DOHH2 (cell line): Measurements from ENCODE around the gene PCDHGA3.
"Not testable (repeated sequence)": the region's sequence is repeated elsewhere in the genome, so short reads cannot be mapped to it uniquely, and the experiment has no call there.

Source experiments
- H3F3A ChIP-seq: fragments of 200-600 bp; sonication (generic), shearing (Covaris generic); 2 replicates; pipeline ENCODE4 v1.6.0; 2016; ENCODE audit warnings: antibody characterized with exemption, mild to moderate bottlenecking; ENCODE audit not compliant: control insufficient read depth, insufficient read depth
- H3K27ac ChIP-seq: fragments of 200-600 bp; sonication (generic); 2 replicates; pipeline ENCODE4 v1.5.1; 2014; ENCODE audit warnings: low read depth, mild to moderate bottlenecking, low read length, moderate library complexity
- H3K27me3 ChIP-seq: fragments of 200-600 bp; sonication (generic); 2 replicates; pipeline ENCODE4 v1.6.1; 2014; ENCODE audit warnings: mild to moderate bottlenecking, low read length, mixed read lengths; ENCODE audit not compliant: control insufficient read depth
- H3K36me3 ChIP-seq: fragments of 200-600 bp; sonication (generic); 2 replicates; pipeline ENCODE4 v1.6.1; 2014; ENCODE audit warnings: mild to moderate bottlenecking, low read length, moderate library complexity, mixed read lengths; ENCODE audit not compliant: control insufficient read depth
- H3K4me1 ChIP-seq: fragments of 200-600 bp; sonication (generic); 2 replicates; pipeline ENCODE4 v1.6.1; 2014; ENCODE audit warnings: mild to moderate bottlenecking, low read length, mixed read lengths; ENCODE audit not compliant: control insufficient read depth
- H3K4me2 ChIP-seq: fragments of 200-600 bp; sonication (generic); 2 replicates; pipeline ENCODE4 v1.6.0; 2014; ENCODE audit warnings: mild to moderate bottlenecking, low read length, moderate library complexity
- H3K4me3 ChIP-seq: fragments of 200-600 bp; sonication (generic); 2 replicates; pipeline ENCODE4 v1.5.1; 2014; ENCODE audit warnings: mild to moderate bottlenecking, low read length, mixed read lengths
- H3K79me2 ChIP-seq: fragments of 200-600 bp; sonication (generic); 2 replicates; pipeline ENCODE4 v1.6.1; 2014; ENCODE audit warnings: mild to moderate bottlenecking, low read length, mixed read lengths; ENCODE audit not compliant: control insufficient read depth
- H3K9me2 ChIP-seq: fragments of 200-600 bp; sonication (generic); replicated peaks from 2 replicates; pipeline ENCODE4 v1.6.1; 2014; ENCODE audit warnings: mild to moderate bottlenecking, low read length, mixed read lengths; ENCODE audit not compliant: control insufficient read depth
- H3K9me3 ChIP-seq: fragments of 200-600 bp; sonication (generic); 2 replicates; pipeline ENCODE4 v1.6.1; 2014; ENCODE audit warnings: antibody characterized with exemption, low read length, mixed read lengths; ENCODE audit not compliant: control insufficient read depth, insufficient read depth
- H4K20me1 ChIP-seq: fragments of 200-600 bp; sonication (generic); 2 replicates; pipeline ENCODE4 v1.6.0; 2014; ENCODE audit warnings: low read depth, mild to moderate bottlenecking, antibody characterized with exemption, low read length, moderate library complexity; ENCODE audit not compliant: control insufficient read depth, insufficient read depth
- EZH2phosphoT487 ChIP-seq: fragments of 200-600 bp; sonication (generic); IDR thresholded peaks from 2 replicates; pipeline ENCODE4 v1.6.1; 2017; ENCODE audit warnings: borderline replicate concordance, mild to moderate bottlenecking, antibody characterized with exemption, low read length, moderate library complexity, mixed read lengths
- TF ChIP-seq, protein P1 (sequence below): fragments of 200-600 bp; sonication (generic); IDR thresholded peaks from one replicate; pipeline ENCODE4 v1.5.1; 2014; ENCODE audit warnings: antibody characterized with exemption, mild to moderate bottlenecking, low read depth, low read length; ENCODE audit not compliant: poor library complexity, severe bottlenecking

Gene PCDHGA3

DNA sequence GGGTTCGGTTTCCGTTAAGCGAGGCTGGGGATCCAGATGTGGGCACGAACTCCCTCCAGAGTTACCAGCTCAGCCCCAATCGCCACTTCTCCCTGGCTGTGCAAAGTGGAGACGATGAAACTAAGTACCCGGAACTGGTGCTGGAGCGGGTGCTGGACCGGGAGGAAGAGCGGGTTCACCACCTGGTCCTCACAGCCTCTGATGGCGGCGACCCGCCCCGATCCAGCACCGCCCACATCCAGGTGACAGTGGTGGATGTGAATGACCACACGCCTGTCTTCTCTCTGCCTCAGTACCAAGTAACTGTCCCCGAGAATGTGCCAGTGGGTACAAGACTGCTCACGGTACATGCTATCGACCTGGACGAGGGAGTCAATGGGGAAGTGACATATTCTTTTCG, 39.7 kb downstream of the PCDHGA3 start:
- Histone ChIP-seq H3K27me3 (no peaks in the 10 kb centered on the region), H4K20me1 (no peaks in the 10 kb centered on the region), H3K4me3 (no peak overlapping the region), H3K4me2 (no peak overlapping the region), H3K9me2 (no peaks in the 10 kb centered on the region), H3K36me3 (peaks cover 26% of the 10 kb centered on the region), H3K4me1 (no peaks in the 10 kb centered on the region), H3F3A (no peaks in the 10 kb centered on the region), H3K79me2 (peaks cover 1% of the 10 kb centered on the region; the same call in 1 of the 2 replicates), H3K27ac (no peak overlapping the region), H3K9me3 (peaks cover 28% of the 10 kb centered on the region; the same call in 1 of the 2 replicates)
- TF ChIP-seq, protein P1, sequence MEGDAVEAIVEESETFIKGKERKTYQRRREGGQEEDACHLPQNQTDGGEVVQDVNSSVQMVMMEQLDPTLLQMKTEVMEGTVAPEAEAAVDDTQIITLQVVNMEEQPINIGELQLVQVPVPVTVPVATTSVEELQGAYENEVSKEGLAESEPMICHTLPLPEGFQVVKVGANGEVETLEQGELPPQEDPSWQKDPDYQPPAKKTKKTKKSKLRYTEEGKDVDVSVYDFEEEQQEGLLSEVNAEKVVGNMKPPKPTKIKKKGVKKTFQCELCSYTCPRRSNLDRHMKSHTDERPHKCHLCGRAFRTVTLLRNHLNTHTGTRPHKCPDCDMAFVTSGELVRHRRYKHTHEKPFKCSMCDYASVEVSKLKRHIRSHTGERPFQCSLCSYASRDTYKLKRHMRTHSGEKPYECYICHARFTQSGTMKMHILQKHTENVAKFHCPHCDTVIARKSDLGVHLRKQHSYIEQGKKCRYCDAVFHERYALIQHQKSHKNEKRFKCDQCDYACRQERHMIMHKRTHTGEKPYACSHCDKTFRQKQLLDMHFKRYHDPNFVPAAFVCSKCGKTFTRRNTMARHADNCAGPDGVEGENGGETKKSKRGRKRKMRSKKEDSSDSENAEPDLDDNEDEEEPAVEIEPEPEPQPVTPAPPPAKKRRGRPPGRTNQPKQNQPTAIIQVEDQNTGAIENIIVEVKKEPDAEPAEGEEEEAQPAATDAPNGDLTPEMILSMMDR, result no peak
- TF ChIP-seq EZH2phosphoT487, result no peak

DNA sequence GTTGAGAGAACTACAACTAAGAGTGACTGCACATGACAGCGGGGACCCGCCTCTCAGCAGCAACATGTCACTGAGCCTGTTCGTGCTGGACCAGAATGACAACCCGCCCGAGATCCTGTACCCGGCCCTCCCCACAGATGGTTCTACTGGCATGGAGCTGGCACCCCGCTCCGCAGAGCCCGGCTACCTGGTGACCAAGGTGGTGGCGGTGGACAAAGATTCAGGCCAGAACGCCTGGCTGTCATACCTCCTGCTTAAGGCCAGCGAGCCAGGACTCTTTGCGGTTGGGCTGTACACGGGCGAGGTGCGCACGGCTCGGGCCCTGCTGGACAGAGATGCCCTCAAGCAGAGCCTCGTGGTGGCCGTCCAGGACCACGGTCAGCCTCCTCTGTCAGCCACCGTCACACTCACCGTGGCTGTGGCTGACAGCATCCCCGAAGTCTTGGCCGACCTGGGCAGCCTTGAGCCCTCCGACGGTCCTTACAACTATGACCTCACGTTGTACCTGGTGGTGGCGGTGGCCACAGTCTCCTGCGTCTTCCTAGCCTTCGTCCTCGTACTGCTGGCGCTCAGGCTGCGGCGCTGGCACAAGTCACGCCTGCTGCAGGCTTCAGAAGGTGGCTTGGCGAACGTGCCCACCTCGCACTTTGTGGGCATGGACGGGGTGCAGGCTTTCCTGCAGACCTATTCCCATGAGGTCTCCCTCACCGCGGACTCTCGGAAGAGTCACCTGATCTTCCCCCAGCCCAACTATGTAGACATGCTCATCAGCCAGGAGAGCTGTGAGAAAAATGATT, 41.0 kb downstream of the PCDHGA3 start:
- H3K4me3 ChIP-seq, result no peak overlapping the region
- H4K20me1 ChIP-seq, result no peaks in the 10 kb centered on the region
- peaks cover 39% of the 10 kb centered on the region for H3K9me3 ChIP-seq
- no peaks in the 10 kb centered on the region for H3K4me1 ChIP-seq
- peaks cover 32% of the 10 kb centered on the region for H3K36me3 ChIP-seq
- H3K27ac ChIP-seq, result no peak overlapping the region
- no peaks in the 10 kb centered on the region for H3F3A ChIP-seq
- H3K79me2 ChIP-seq, result peaks cover 7% of the 10 kb centered on the region
- H3K4me2 ChIP-seq, result no peak overlapping the region
- no peaks in the 10 kb centered on the region for H3K27me3 ChIP-seq
- no peaks in the 10 kb centered on the region for H3K9me2 ChIP-seq
- no peak for TF ChIP-seq EZH2phosphoT487
- TF ChIP-seq, protein P1, result no peak

DNA sequence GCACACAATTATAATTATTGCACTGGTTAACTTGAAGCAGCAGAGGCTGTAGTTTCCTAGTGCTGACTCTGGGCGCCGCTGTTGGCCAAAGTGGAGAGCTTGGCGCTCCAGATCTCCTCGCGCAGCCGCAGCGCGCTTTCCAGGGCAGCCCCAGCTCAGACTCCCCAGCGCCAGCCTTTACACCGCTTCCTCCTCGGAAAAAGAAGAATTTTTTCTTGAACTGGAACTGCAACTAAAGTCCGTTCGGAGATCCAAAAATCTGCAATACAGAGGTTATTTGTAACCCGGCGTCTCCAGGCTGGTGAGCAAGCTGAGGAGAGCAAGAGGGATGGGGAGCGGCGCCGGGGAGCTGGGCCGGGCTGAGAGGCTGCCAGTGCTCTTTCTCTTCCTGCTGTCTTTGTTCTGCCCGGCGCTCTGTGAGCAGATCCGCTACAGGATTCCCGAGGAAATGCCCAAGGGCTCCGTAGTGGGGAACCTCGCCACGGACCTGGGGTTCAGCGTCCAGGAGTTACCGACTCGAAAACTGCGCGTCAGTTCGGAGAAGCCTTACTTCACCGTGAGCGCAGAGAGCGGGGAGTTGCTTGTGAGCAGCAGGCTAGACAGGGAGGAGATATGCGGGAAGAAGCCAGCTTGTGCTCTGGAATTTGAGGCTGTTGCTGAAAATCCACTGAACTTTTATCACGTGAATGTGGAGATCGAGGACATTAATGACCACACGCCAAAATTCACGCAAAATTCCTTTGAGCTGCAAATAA, 44.1 kb downstream of the PCDHGA3 start, which contains the start of gene PCDHGB4:
Gene PCDHGB4 (plus strand): TSS at position 142 of the 755 bp plus-strand sequence. CDS start 187 bp downstream, at position 329.
- H3K36me3 ChIP-seq, result peaks cover 42% of the 10 kb centered on the region

More for the DNA sequence above, 44.1 kb downstream of the PCDHGA3 start, which contains the start of gene PCDHGB4:
- H4K20me1 ChIP-seq, H3K9me2 ChIP-seq, H3K4me1 ChIP-seq, H3K27me3 ChIP-seq, H3K79me2 ChIP-seq, H3K4me2 ChIP-seq, H3F3A ChIP-seq, H3K27ac ChIP-seq: not testable (repeated sequence)
- peaks cover 34% of the 10 kb centered on the region for H3K9me3 ChIP-seq
- peak within 1 kb of the TSS; percentile 55 for H3K4me3 ChIP-seq
- TF ChIP-seq, protein P1, result peak; percentile 41
